K562 (cell line): ENCODE measurements around the gene PLEKHA6. TPM values are rescaled to one million over a fixed set of nuclear protein-coding genes. Genes with fewer than 3 reads are reported as not detected.

Experiments used
- BRF1 ChIP-seq: IDR thresholded peaks from 3 replicates; pipeline ENCODE4 v1.6.1; 2011; ENCODE audit warnings: borderline replicate concordance, mild to moderate bottlenecking; ENCODE audit not compliant: insufficient read length; ENCODE audit errors: extremely low read depth
- CEBPG ChIP-seq, 3 experiments: fragments of 200-800 bp in 1 of 3; sonication (Bioruptor generic) in 1 of 3; sonication (generic) in 1 of 3; formaldehyde crosslinking in 1 of 3; IDR thresholded peaks in 2 of 3; conservative IDR thresholded peaks in 1 of 3; 2 replicates each; pipeline versions ENCODE4 v1.6.1 to v1.8.0; 2016 to 2022; ENCODE audit warnings: missing compliant biosample characterization in 2 of 3, missing genetic modification characterization in 2 of 3, mild to moderate bottlenecking in 1 of 3, missing genetic modification reagents in 1 of 3
- ELF1 ChIP-seq: fragments of 200-800 bp; sonication (Bioruptor generic); IDR thresholded peaks from 2 replicates; pipeline ENCODE4 v1.6.1; 2016; ENCODE audit warnings: missing genetic modification characterization, missing compliant biosample characterization
- HLTF ChIP-seq: fragments of 450-650 bp; IDR thresholded peaks from 2 replicates; pipeline ENCODE4 v1.6.1; 2016
- HOXB6 ChIP-seq: fragments of 250-450 bp; sonication (Bioruptor Pico); IDR thresholded peaks from 2 replicates; pipeline ENCODE4 v1.5.1; 2022; ENCODE audit warnings: mild to moderate bottlenecking, borderline replicate concordance
- LARP7 ChIP-seq: fragments of 450-650 bp; IDR thresholded peaks from 2 replicates; pipeline ENCODE4 v1.6.1; 2016
- NELFE ChIP-seq: IDR thresholded peaks from 2 replicates; pipeline ENCODE4 v1.6.1; 2011; ENCODE audit warnings: mild to moderate bottlenecking; ENCODE audit not compliant: insufficient read depth, insufficient read length
- RBM34 ChIP-seq: fragments of 200-400 bp; formaldehyde crosslinking; IDR thresholded peaks from 2 replicates; pipeline ENCODE4 v1.6.1; 2018; ENCODE audit warnings: low read length, borderline replicate concordance; ENCODE audit not compliant: insufficient read depth
- YBX1 ChIP-seq: fragments of 450-650 bp; IDR thresholded peaks from 2 replicates; pipeline ENCODE4 v1.7.1; 2016; ENCODE audit warnings: mild to moderate bottlenecking
- ZNF347 ChIP-seq: fragments of 450-650 bp; formaldehyde crosslinking; IDR thresholded peaks from 2 replicates; pipeline ENCODE4 v1.4.0; 2020; ENCODE audit warnings: low read depth, mild to moderate bottlenecking, moderate library complexity
- ZNF354B ChIP-seq: fragments of 250-450 bp; sonication (Bioruptor Pico); IDR thresholded peaks from 2 replicates; pipeline ENCODE4 v1.4.0; 2020
- polyA plus RNA-seq, 8 experiments: library from polyadenylated mRNA; depleted of rRNA in 4 of 8; stranded (reverse) in 5 of 8; unstranded in 3 of 8; fragments of >200 nt; fragmentation: Nextera tagmentation in 2 of 8; fragmentation: Illumina TruSeq in 1 of 8; extraction: Ambion mirVana in 2 of 8; extraction: Trizol in 1 of 8; gene quantifications; 2 replicates each; pipeline versions ENCODE4 v1.2.1 to v1.2.3, GENCODE V29; 2011 to 2014; ENCODE audit warnings: inconsistent platforms in 1 of 8, missing spikeins in 1 of 8
- total RNA-seq, 7 experiments: library from RNA; depleted of rRNA in 6 of 7; stranded (reverse); fragments of >200 nt in 6 of 7; fragmentation: Illumina TruSeq in 2 of 7; extraction: Trizol in 2 of 7; gene quantifications; 2 replicates each; pipeline versions ENCODE4 v1.2.1 to v1.2.3, GENCODE V29; 2011 to 2021; ENCODE audit warnings: low replicate concordance in 1 of 7
- TF ChIP-seq, protein P1 (sequence below): fragments of 200-800 bp; sonication (Bioruptor generic); IDR thresholded peaks from 2 replicates; pipeline ENCODE4 v1.6.1; 2017; ENCODE audit warnings: missing genetic modification characterization, missing compliant biosample characterization
- TF ChIP-seq, protein P2 (sequence below): fragments of 450-650 bp; IDR thresholded peaks from 2 replicates; pipeline ENCODE4 v1.6.1; 2017; ENCODE audit warnings: mild to moderate bottlenecking, moderate library complexity
- TF ChIP-seq, protein P3 (sequence below): fragments of 450-650 bp; IDR thresholded peaks from 2 replicates; pipeline ENCODE4 v1.7.1; 2018; ENCODE audit warnings: mild to moderate bottlenecking, low read depth; ENCODE audit not compliant: partially characterized antibody
- TF ChIP-seq, protein P4 (sequence below): fragments of 250-450 bp; sonication (Bioruptor Pico); IDR thresholded peaks from 2 replicates; pipeline ENCODE4 v1.9.0; 2021; ENCODE audit warnings: mild to moderate bottlenecking, inconsistent platforms
- TF ChIP-seq, protein P5 (sequence below): fragments of 450-650 bp; formaldehyde crosslinking; IDR thresholded peaks from 2 replicates; pipeline ENCODE4 v1.4.0; 2022; ENCODE audit warnings: missing genetic modification characterization

Gene PLEKHA6
- total and polyA plus RNA-seq, 9 of the 15 experiments (the other 6 are each of a cell fraction or from before 2014, with no cell fraction given) = under 0.01 to 0.33 (median 0.01) TPM; not detected in 4

DNA sequence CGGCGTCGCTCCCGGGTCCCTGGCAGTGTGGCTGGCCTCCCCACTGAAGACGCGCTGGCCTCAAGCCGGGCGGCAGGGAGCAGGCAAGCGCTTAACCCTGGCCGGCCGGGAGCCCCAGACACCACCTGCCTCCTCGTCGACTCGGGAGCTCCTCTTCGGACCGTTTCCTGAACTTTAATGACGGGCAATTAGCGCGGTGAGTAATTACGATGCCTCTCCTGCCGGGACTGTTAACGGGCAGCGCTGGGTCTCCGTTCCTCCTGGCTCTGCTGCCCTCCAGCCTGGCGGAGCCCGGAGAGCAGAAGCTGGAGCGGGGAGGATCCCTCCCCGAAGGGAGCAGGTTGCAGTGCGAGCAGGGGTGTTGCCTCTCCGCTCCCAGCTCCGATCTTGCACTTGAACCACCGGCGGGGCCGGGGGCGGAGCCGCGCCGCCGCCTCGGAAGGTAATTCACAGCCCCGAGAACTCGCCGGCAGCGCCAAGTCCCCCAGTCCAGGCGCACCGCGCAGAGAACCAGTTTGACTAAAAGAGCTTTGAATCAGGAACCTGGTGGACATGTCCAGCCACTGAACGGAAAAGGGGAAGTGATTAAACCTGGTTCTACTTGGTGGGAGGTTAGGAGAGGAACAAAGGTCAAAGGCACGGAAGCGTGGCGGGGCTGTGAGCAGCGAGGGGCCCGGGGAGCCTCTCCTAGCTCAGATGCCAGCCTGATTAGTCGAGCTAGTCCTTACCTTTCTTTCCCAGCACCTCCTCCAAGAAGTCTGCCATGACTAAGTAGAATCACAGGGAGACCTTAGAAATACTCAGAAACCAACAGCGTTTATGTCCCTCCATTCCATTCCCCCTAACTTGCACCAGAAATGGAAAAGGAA, 18.3 kb upstream of the PLEKHA6 start (continued):
- TF ChIP-seq, protein P1, sequence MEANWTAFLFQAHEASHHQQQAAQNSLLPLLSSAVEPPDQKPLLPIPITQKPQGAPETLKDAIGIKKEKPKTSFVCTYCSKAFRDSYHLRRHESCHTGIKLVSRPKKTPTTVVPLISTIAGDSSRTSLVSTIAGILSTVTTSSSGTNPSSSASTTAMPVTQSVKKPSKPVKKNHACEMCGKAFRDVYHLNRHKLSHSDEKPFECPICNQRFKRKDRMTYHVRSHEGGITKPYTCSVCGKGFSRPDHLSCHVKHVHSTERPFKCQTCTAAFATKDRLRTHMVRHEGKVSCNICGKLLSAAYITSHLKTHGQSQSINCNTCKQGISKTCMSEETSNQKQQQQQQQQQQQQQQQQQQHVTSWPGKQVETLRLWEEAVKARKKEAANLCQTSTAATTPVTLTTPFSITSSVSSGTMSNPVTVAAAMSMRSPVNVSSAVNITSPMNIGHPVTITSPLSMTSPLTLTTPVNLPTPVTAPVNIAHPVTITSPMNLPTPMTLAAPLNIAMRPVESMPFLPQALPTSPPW (CRISPR knock-in tag) = peak; percentile 29; the same call in 1 of the 2 replicates
- TF ChIP-seq, protein P2, sequence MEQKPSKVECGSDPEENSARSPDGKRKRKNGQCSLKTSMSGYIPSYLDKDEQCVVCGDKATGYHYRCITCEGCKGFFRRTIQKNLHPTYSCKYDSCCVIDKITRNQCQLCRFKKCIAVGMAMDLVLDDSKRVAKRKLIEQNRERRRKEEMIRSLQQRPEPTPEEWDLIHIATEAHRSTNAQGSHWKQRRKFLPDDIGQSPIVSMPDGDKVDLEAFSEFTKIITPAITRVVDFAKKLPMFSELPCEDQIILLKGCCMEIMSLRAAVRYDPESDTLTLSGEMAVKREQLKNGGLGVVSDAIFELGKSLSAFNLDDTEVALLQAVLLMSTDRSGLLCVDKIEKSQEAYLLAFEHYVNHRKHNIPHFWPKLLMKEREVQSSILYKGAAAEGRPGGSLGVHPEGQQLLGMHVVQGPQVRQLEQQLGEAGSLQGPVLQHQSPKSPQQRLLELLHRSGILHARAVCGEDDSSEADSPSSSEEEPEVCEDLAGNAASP = no peak
- TF ChIP-seq ZNF347 (CRISPR knock-in tag) = no peak
- TF ChIP-seq NELFE = no peak
- no peak for TF ChIP-seq BRF1
- no peak for TF ChIP-seq HLTF
- TF ChIP-seq, protein P3, sequence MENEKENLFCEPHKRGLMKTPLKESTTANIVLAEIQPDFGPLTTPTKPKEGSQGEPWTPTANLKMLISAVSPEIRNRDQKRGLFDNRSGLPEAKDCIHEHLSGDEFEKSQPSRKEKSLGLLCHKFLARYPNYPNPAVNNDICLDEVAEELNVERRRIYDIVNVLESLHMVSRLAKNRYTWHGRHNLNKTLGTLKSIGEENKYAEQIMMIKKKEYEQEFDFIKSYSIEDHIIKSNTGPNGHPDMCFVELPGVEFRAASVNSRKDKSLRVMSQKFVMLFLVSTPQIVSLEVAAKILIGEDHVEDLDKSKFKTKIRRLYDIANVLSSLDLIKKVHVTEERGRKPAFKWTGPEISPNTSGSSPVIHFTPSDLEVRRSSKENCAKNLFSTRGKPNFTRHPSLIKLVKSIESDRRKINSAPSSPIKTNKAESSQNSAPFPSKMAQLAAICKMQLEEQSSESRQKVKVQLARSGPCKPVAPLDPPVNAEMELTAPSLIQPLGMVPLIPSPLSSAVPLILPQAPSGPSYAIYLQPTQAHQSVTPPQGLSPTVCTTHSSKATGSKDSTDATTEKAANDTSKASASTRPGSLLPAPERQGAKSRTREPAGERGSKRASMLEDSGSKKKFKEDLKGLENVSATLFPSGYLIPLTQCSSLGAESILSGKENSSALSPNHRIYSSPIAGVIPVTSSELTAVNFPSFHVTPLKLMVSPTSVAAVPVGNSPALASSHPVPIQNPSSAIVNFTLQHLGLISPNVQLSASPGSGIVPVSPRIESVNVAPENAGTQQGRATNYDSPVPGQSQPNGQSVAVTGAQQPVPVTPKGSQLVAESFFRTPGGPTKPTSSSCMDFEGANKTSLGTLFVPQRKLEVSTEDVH = no peak
- no peak for TF ChIP-seq HOXB6 (CRISPR knock-in tag)
- no peak for TF ChIP-seq YBX1
- TF ChIP-seq, protein P4, sequence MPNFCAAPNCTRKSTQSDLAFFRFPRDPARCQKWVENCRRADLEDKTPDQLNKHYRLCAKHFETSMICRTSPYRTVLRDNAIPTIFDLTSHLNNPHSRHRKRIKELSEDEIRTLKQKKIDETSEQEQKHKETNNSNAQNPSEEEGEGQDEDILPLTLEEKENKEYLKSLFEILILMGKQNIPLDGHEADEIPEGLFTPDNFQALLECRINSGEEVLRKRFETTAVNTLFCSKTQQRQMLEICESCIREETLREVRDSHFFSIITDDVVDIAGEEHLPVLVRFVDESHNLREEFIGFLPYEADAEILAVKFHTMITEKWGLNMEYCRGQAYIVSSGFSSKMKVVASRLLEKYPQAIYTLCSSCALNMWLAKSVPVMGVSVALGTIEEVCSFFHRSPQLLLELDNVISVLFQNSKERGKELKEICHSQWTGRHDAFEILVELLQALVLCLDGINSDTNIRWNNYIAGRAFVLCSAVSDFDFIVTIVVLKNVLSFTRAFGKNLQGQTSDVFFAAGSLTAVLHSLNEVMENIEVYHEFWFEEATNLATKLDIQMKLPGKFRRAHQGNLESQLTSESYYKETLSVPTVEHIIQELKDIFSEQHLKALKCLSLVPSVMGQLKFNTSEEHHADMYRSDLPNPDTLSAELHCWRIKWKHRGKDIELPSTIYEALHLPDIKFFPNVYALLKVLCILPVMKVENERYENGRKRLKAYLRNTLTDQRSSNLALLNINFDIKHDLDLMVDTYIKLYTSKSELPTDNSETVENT (CRISPR knock-in tag) = no peak
- TF ChIP-seq ELF1 (tag) = no peak
- TF ChIP-seq, protein P5, sequence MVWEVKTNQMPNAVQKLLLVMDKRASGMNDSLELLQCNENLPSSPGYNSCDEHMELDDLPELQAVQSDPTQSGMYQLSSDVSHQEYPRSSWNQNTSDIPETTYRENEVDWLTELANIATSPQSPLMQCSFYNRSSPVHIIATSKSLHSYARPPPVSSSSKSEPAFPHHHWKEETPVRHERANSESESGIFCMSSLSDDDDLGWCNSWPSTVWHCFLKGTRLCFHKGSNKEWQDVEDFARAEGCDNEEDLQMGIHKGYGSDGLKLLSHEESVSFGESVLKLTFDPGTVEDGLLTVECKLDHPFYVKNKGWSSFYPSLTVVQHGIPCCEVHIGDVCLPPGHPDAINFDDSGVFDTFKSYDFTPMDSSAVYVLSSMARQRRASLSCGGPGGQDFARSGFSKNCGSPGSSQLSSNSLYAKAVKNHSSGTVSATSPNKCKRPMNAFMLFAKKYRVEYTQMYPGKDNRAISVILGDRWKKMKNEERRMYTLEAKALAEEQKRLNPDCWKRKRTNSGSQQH = no peak
- no peak for TF ChIP-seq RBM34
- TF ChIP-seq ZNF354B (CRISPR knock-in tag) = no peak
- TF ChIP-seq LARP7 = no peak
- no peak for TF ChIP-seq CEBPG (CRISPR knock-in tag; IDR thresholded peaks at IDR 0.05)
- TF ChIP-seq CEBPG (tag; conservative IDR thresholded peaks at IDR 0.05 in 1 of 2, IDR thresholded peaks at IDR 0.05 in 1 of 2) = no peak
